AML-193 (cell line): ENCODE data around the gene ROR1.

Experiments
- DNase-seq, 2 experiments: peaks; one replicate each; lab custom pipeline; 2025; lab: John Stamatoyannopoulos, UW

The ROR1 gene

GRCh38 chr1:63773815-63774616 is at the start of gene ROR1:
ROR1 (plus strand) TSS chr1:63774017.
- DNase-seq: no peak

- DNase-seq: no peak
Observed at GRCh38 chr1:63724375-63724899, 49.4 kb upstream of the ROR1 start.

GRCh38 chr1:63728611-63729226 is 45.1 kb upstream of the ROR1 start:
- DNase-seq: no peak

GRCh38 chr1:63729227-63729620 is 44.6 kb upstream of the ROR1 start:
- no peak for DNase-seq

- DNase-seq: no peak
Observed at GRCh38 chr1:63730211-63730610, 43.6 kb upstream of the ROR1 start.

- DNase-seq: no peak
Observed at GRCh38 chr1:63731117-63732043, 42.4 kb upstream of the ROR1 start.

GRCh38 chr1:63732666-63733065 is 41.2 kb upstream of the ROR1 start:
- DNase-seq: no peak

GRCh38 chr1:63738772-63739171 is 35.0 kb upstream of the ROR1 start:
- no peak for DNase-seq

GRCh38 chr1:63739452-63739851 is 34.4 kb upstream of the ROR1 start:
- no peak for DNase-seq

GRCh38 chr1:63740432-63740831 is 33.4 kb upstream of the ROR1 start:
- DNase-seq: no peak

GRCh38 chr1:63742526-63742925 is 31.3 kb upstream of the ROR1 start:
- DNase-seq: no peak

- no peak for DNase-seq
Observed at GRCh38 chr1:63743781-63744180, 30.0 kb upstream of the ROR1 start.

- DNase-seq: no peak
Observed at GRCh38 chr1:63746129-63746864, 27.5 kb upstream of the ROR1 start.

GRCh38 chr1:63747445-63747844 is 26.4 kb upstream of the ROR1 start:
- no peak for DNase-seq

- no peak for DNase-seq
Observed at GRCh38 chr1:63748046-63748580, 25.7 kb upstream of the ROR1 start.

- DNase-seq: no peak
Observed at GRCh38 chr1:63748641-63749040, 25.2 kb upstream of the ROR1 start.

- DNase-seq: no peak
Observed at GRCh38 chr1:63750721-63751120, 23.1 kb upstream of the ROR1 start.

- DNase-seq: no peak
Observed at GRCh38 chr1:63752176-63752575, 21.6 kb upstream of the ROR1 start.

- no peak for DNase-seq
Observed at GRCh38 chr1:63753591-63753990, 20.2 kb upstream of the ROR1 start.

- no peak for DNase-seq
Observed at GRCh38 chr1:63756839-63757238, 17.0 kb upstream of the ROR1 start.

GRCh38 chr1:63757334-63757733 is 16.5 kb upstream of the ROR1 start:
- DNase-seq: no peak
